OCI-LY1 (cell line): ENCODE measurements around the gene B3GALT5.
"Not testable (repeated sequence)": the region's sequence is repeated elsewhere in the genome, so short reads cannot be mapped to it uniquely, and the experiment has no call there.

Source experiments
- H2AFZ ChIP-seq: fragments of 200-600 bp; sonication (generic), shearing (Covaris generic); 2 replicates; pipeline ENCODE4 v1.6.0; 2014; ENCODE audit warnings: antibody characterized with exemption, mild to moderate bottlenecking, low read length
- H3F3A ChIP-seq: fragments of 200-600 bp; sonication (generic), shearing (Covaris generic); 2 replicates; pipeline ENCODE4 v1.6.0; 2014; ENCODE audit warnings: mild to moderate bottlenecking, antibody characterized with exemption, low read length, moderate library complexity; ENCODE audit not compliant: insufficient read depth
- H3K27ac ChIP-seq: fragments of 200-600 bp; sonication (generic); 2 replicates; pipeline ENCODE4 v1.5.1; 2014; ENCODE audit warnings: low read length, mixed run types, mild to moderate bottlenecking, low read depth; ENCODE audit not compliant: poor library complexity, severe bottlenecking
- H3K27me3 ChIP-seq: fragments of 200-600 bp; sonication (generic); 2 replicates; pipeline ENCODE4 v1.6.0; 2014; ENCODE audit warnings: antibody characterized with exemption, mild to moderate bottlenecking, low read length, moderate library complexity; ENCODE audit not compliant: insufficient read depth
- H3K36me3 ChIP-seq: fragments of 200-600 bp; sonication (generic); 2 replicates; pipeline ENCODE4 v1.6.1; 2014; ENCODE audit warnings: mild to moderate bottlenecking, antibody characterized with exemption, low read length, moderate library complexity, mixed read lengths; ENCODE audit not compliant: insufficient read depth
- H3K4me1 ChIP-seq: fragments of 200-600 bp; sonication (generic); 2 replicates; pipeline ENCODE4 v1.5.1; 2014; ENCODE audit warnings: mild to moderate bottlenecking, low read length, moderate library complexity; ENCODE audit not compliant: insufficient read depth, severe bottlenecking
- H3K4me2 ChIP-seq: fragments of 200-600 bp; sonication (generic), shearing (Covaris generic); 2 replicates; pipeline ENCODE4 v1.6.1; 2014; ENCODE audit warnings: low read length
- H3K4me3 ChIP-seq: fragments of 200-600 bp; sonication (generic); 2 replicates; pipeline ENCODE4 v1.5.1; 2014; ENCODE audit warnings: low read length, low read depth, mild to moderate bottlenecking, mixed read lengths; ENCODE audit not compliant: poor library complexity, severe bottlenecking
- H3K79me2 ChIP-seq: fragments of 200-600 bp; shearing (Covaris generic); 2 replicates; pipeline ENCODE4 v1.6.1; 2016; ENCODE audit warnings: mixed run types, low read length, mixed read lengths; ENCODE audit not compliant: insufficient read depth
- H3K9ac ChIP-seq: fragments of 200-600 bp; sonication (generic), shearing (Covaris generic); 2 replicates; pipeline ENCODE4 v1.6.1; 2014; ENCODE audit warnings: mild to moderate bottlenecking, low read length, mixed read lengths
- H3K9me2 ChIP-seq: fragments of 200-600 bp; sonication (generic), shearing (Covaris generic); 2 replicates; pipeline ENCODE4 v1.6.1; 2014; ENCODE audit warnings: low read depth, mild to moderate bottlenecking, low read length, mixed read lengths
- H3K9me3 ChIP-seq: fragments of 200-600 bp; shearing (Covaris generic); 2 replicates; pipeline ENCODE4 v1.6.1; 2014; ENCODE audit warnings: low read length, mixed read lengths
- H4K20me1 ChIP-seq: fragments of 200-600 bp; sonication (generic), shearing (Covaris generic); 2 replicates; pipeline ENCODE4 v1.6.0; 2016; ENCODE audit warnings: mild to moderate bottlenecking, low read length; ENCODE audit not compliant: insufficient read depth
- CTCF ChIP-seq: fragments of 200-600 bp; sonication (generic), shearing (Covaris generic); IDR thresholded peaks from 2 replicates; pipeline ENCODE4 v1.5.1; 2017; ENCODE audit warnings: mild to moderate bottlenecking, antibody characterized with exemption, low read length, moderate library complexity, mixed read lengths
- EZH2 ChIP-seq: fragments of 200-600 bp; sonication (generic), shearing (Covaris generic); IDR thresholded peaks from 2 replicates; pipeline ENCODE4 v1.8.0; 2017; ENCODE audit warnings: borderline replicate concordance, mixed run types, mild to moderate bottlenecking, antibody characterized with exemption, low read length, moderate library complexity, mixed read lengths

B3GALT5 gene

GRCh38 chr21:39582749-39583148, 30.0 kb upstream of the B3GALT5 start:
- no peak overlapping the region for H2AFZ ChIP-seq
- H3K27ac ChIP-seq = no peak overlapping the region
- H3K79me2 ChIP-seq = no peaks in the 10 kb centered on the region
- H3K4me2 ChIP-seq = no peak overlapping the region
- no peaks in the 10 kb centered on the region for H3K4me1 ChIP-seq
- H3K27me3 ChIP-seq = no peaks in the 10 kb centered on the region
- H3K4me3 ChIP-seq = no peak overlapping the region
- H3K36me3 ChIP-seq = no peaks in the 10 kb centered on the region
- H3F3A ChIP-seq = no peaks in the 10 kb centered on the region
- no peaks in the 10 kb centered on the region for H3K9me3 ChIP-seq
- no peak overlapping the region for H3K9ac ChIP-seq
- no peaks in the 10 kb centered on the region for H4K20me1 ChIP-seq
- TF ChIP-seq CTCF (no peak), EZH2 (no peak)
- no peaks in the 10 kb centered on the region for H3K9me2 ChIP-seq

GRCh38 chr21:39583586-39583985, 29.2 kb upstream of the B3GALT5 start:
- H3K9ac ChIP-seq, H3K27ac ChIP-seq, H4K20me1 ChIP-seq, H3K4me2 ChIP-seq, H3K9me2 ChIP-seq, H3K4me3 ChIP-seq, H3K36me3 ChIP-seq, H3K4me1 ChIP-seq, H2AFZ ChIP-seq, H3K79me2 ChIP-seq, H3K27me3 ChIP-seq, H3K9me3 ChIP-seq, H3F3A ChIP-seq: not testable (repeated sequence)

DNA sequence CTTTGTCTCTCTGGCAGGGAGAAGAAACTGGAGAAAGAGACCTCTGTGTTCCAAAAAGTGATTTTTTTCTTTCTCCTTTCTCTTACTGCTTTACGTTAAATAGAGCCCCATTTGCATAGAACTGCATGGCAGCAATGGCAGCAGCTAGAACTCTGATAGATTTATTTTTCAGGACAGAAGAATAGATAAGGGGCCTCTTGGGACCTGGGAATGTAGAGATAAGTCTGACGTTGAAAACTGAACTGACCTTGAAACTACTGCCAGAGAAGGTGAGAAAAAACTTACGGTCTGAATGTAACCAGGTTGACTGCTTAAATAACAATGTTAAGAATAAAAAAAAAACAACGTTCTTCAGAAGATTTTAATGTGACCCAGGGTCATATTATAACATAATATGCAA, 25.4 kb upstream of the B3GALT5 start:
- TF ChIP-seq CTCF (no peak), EZH2 (no peak)

GRCh38 chr21:39588884-39589283, 23.9 kb upstream of the B3GALT5 start:
- no peaks in the 10 kb centered on the region for H3K9me3 ChIP-seq
- TF ChIP-seq CTCF = no peak
- TF ChIP-seq EZH2 = no peak
- no peak overlapping the region for H3K9ac ChIP-seq
- H3K9me2 ChIP-seq = no peaks in the 10 kb centered on the region
- H3K36me3 ChIP-seq = no peaks in the 10 kb centered on the region
- H3F3A ChIP-seq = no peaks in the 10 kb centered on the region
- no peaks in the 10 kb centered on the region for H3K27me3 ChIP-seq
- no peak overlapping the region for H2AFZ ChIP-seq
- no peak overlapping the region for H3K4me3 ChIP-seq
- H3K27ac ChIP-seq = no peak overlapping the region
- H3K4me2 ChIP-seq = no peak overlapping the region
- H3K79me2 ChIP-seq = no peaks in the 10 kb centered on the region
- H4K20me1 ChIP-seq = no peaks in the 10 kb centered on the region
- no peaks in the 10 kb centered on the region for H3K4me1 ChIP-seq

More for the DNA sequence above, 25.4 kb upstream of the B3GALT5 start:
- Histone ChIP-seq H3K36me3 (no peaks in the 10 kb centered on the region), H3K4me1 (no peaks in the 10 kb centered on the region), H2AFZ (no peak overlapping the region), H3K27ac (no peak overlapping the region), H3F3A (no peaks in the 10 kb centered on the region), H3K9me2 (no peaks in the 10 kb centered on the region), H3K4me3 (no peak overlapping the region), H3K4me2 (no peak overlapping the region), H3K9ac (no peak overlapping the region), H3K79me2 (no peaks in the 10 kb centered on the region), H3K27me3 (no peaks in the 10 kb centered on the region), H4K20me1 (no peaks in the 10 kb centered on the region), H3K9me3 (no peaks in the 10 kb centered on the region)
